Neutrophil (primary cell): ENCODE measurements around the gene ZNF367.

Experiments used
- H3K27ac ChIP-seq: fragments of 200-600 bp; sonication (generic); 2 replicates; pipeline ENCODE4 v1.5.1; 2016; ENCODE audit warnings: mild to moderate bottlenecking, moderate library complexity
- H3K27me3 ChIP-seq: fragments of 200-600 bp; sonication (generic); 2 replicates; pipeline ENCODE4 v1.6.0; 2016; ENCODE audit warnings: mild to moderate bottlenecking
- H3K36me3 ChIP-seq: fragments of 200-600 bp; sonication (generic); 2 replicates; pipeline ENCODE4 v1.5.1; 2017
- H3K4me1 ChIP-seq, 2 experiments: fragments of 200-600 bp in 1 of 2; sonication (generic) in 1 of 2; 1 replicate in 1 of 2; 2 replicates in 1 of 2; pipeline versions ENCODE4 v1.5.1 to v1.6.1; 2013 to 2016; ENCODE audit warnings: low read depth in 1 of 2, low read length in 1 of 2, mild to moderate bottlenecking in 1 of 2, moderate library complexity in 1 of 2; ENCODE audit not compliant: control insufficient read depth in 1 of 2, insufficient read depth in 1 of 2
- H3K4me3 ChIP-seq, 2 experiments: fragments of 200-600 bp in 1 of 2; sonication (generic) in 1 of 2; 1 replicate in 1 of 2; 2 replicates in 1 of 2; pipeline ENCODE4 v1.5.1; 2013 to 2016; ENCODE audit warnings: low read depth in 1 of 2, low read length in 1 of 2, mild to moderate bottlenecking in 1 of 2, moderate library complexity in 1 of 2
- H3K9me3 ChIP-seq: fragments of 200-600 bp; sonication (generic); 2 replicates; pipeline ENCODE4 v1.5.1; 2016
- TF ChIP-seq, protein P1 (sequence below): fragments of 200-600 bp; sonication (generic); IDR thresholded peaks from 2 replicates; pipeline ENCODE4 v1.5.1; 2016; ENCODE audit warnings: antibody characterized with exemption

ZNF367 gene

DNA sequence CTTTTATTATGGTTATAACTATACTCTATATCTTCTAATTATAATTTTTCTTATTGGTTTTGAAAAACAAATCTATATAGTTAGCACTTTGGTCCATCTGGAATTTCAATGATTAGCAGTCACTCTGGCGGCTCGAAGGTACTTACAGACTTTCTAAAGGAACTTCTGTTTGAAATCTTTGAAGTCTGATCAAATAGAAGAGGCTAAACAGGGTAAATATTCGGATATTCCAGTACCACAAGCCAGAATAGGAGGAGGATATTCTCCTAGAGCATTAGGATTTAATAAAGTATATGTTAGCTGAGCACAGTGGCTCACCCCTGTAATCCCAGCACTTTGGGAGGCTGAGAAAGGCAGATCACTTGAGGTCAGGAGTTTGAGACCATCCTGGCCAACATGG is 77.5 kb downstream of the ZNF367 start:
- H3K4me3 ChIP-seq = no peak overlapping the region
- no peaks in the 10 kb centered on the region for H3K4me1 ChIP-seq
- peaks cover 9% of the 10 kb centered on the region for H3K36me3 ChIP-seq
- H3K9me3 ChIP-seq = no peaks in the 10 kb centered on the region
- no peak overlapping the region for H3K27ac ChIP-seq
- H3K27me3 ChIP-seq = no peaks in the 10 kb centered on the region
- TF ChIP-seq, protein P1, sequence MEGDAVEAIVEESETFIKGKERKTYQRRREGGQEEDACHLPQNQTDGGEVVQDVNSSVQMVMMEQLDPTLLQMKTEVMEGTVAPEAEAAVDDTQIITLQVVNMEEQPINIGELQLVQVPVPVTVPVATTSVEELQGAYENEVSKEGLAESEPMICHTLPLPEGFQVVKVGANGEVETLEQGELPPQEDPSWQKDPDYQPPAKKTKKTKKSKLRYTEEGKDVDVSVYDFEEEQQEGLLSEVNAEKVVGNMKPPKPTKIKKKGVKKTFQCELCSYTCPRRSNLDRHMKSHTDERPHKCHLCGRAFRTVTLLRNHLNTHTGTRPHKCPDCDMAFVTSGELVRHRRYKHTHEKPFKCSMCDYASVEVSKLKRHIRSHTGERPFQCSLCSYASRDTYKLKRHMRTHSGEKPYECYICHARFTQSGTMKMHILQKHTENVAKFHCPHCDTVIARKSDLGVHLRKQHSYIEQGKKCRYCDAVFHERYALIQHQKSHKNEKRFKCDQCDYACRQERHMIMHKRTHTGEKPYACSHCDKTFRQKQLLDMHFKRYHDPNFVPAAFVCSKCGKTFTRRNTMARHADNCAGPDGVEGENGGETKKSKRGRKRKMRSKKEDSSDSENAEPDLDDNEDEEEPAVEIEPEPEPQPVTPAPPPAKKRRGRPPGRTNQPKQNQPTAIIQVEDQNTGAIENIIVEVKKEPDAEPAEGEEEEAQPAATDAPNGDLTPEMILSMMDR = no peak

DNA sequence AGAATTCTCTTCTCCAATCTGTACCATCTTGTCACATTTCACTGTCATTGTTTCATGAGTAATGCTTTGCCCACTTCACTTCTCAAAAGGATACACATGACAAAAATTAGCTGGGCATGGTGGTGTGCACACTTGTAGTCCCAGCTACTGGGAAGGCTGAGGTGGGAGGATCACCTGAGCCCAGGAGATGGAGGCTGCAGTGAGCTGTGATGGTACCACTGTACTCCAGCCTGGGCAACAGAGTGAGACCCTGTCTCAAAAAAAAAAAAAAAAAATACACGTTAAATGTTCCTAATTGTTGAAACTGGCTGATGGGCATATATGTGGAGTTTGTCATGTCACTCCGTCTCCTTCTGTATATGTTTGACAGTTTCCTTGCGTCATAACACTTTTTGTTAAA is 79.9 kb downstream of the ZNF367 start:
- no peaks in the 10 kb centered on the region for H3K4me1 ChIP-seq
- H3K9me3 ChIP-seq = no peaks in the 10 kb centered on the region
- no peak overlapping the region for H3K27ac ChIP-seq
- H3K36me3 ChIP-seq = peaks cover 8% of the 10 kb centered on the region
- H3K27me3 ChIP-seq = no peaks in the 10 kb centered on the region
- TF ChIP-seq, protein P1 = no peak
- no peak overlapping the region for H3K4me3 ChIP-seq
